Thoracic aorta (tissue), 2 donors: ENCODE results near the gene CFAP251. TPM values are rescaled to one million over a fixed set of nuclear protein-coding genes. Genes with fewer than 3 reads are reported as not detected.

Source experiments
- ATAC-seq: fragments of 150-250 bp; one replicate; pipeline ENCODE4 v1.8.0; 2017; ENCODE audit warnings: low read depth; ENCODE audit not compliant: insufficient number of reproducible peaks, low FRiP score
- DNase-seq: peaks from one replicate; pipeline ENCODE4 v3.0.0-alpha.2; 2020; ENCODE audit warnings: low spot score
- H3K27ac ChIP-seq, 2 donors: fragments of 200-600 bp; sonication (generic); 1 replicate in 1 of 2; 2 replicates in 1 of 2; pipeline ENCODE4 v1.5.1; 2016; ENCODE audit warnings: mild to moderate bottlenecking in 2 of 2, moderate library complexity in 2 of 2
- H3K27me3 ChIP-seq: fragments of 200-600 bp; sonication (generic); replicated peaks from 2 replicates; pipeline ENCODE4 v1.6.0; 2016; ENCODE audit warnings: mild to moderate bottlenecking; ENCODE audit not compliant: insufficient read depth
- H3K36me3 ChIP-seq: fragments of 200-600 bp; sonication (generic); one replicate; pipeline ENCODE4 v1.5.1; 2016
- H3K4me1 ChIP-seq, 2 donors: fragments of 200-600 bp; sonication (generic); 1 replicate in 1 of 2; 2 replicates in 1 of 2; pipeline versions ENCODE4 v1.5.1 to v1.6.0; 2016; ENCODE audit warnings: low read depth in 2 of 2, mild to moderate bottlenecking in 1 of 2; ENCODE audit not compliant: control insufficient read depth in 1 of 2
- H3K4me3 ChIP-seq: fragments of 200-600 bp; sonication (generic); 2 replicates; pipeline ENCODE4 v1.5.1; 2016; ENCODE audit warnings: mild to moderate bottlenecking
- H3K9me3 ChIP-seq: fragments of 200-600 bp; sonication (generic); 2 replicates; pipeline ENCODE4 v1.5.1; 2016
- total RNA-seq, 2 donors: library from RNA; depleted of rRNA; stranded (reverse); fragments of >200 nt; gene quantifications; one replicate each; pipeline versions ENCODE4 v1.1.0 to v1.2.3, GENCODE V29; 2016
- TF ChIP-seq, protein P1 (sequence below): fragments of 200-600 bp; sonication (generic); IDR thresholded peaks from one replicate; pipeline ENCODE4 v1.5.1; 2019; ENCODE audit warnings: antibody characterized with exemption

The CFAP251 gene
- total RNA-seq, 2 donors from 2014 or later: 3.4 to 6.9 TPM

DNA sequence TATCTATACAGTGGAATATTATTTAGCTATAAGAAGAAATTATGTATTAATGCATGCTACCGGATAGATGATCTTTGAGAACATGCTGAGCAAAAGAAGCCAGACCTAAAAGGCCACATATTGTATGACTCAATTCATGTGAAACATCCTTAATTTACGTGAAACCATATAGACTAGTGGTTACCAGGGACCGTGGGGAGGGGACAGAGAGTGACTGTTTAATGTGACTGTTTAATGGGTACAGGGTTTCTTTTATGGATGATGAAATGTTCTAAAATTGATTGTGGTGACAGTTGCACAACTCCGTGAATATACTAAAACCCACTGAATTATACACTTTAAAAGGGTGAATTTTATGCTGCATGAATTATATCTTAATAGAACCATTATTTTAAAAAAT lies 94.7 kb downstream of the CFAP251 start:
- Histone ChIP-seq H3K27me3 (no peaks in the 10 kb centered on the region), H3K4me1 (no peaks in the 10 kb centered on the region), H3K9me3 (no peaks in the 10 kb centered on the region), H3K4me3 (no peak overlapping the region), H3K27ac (no peak overlapping the region), H3K36me3 (no peaks in the 10 kb centered on the region)
- ATAC-seq (no peak), DNase-seq (no peak)
- TF ChIP-seq, protein P1, sequence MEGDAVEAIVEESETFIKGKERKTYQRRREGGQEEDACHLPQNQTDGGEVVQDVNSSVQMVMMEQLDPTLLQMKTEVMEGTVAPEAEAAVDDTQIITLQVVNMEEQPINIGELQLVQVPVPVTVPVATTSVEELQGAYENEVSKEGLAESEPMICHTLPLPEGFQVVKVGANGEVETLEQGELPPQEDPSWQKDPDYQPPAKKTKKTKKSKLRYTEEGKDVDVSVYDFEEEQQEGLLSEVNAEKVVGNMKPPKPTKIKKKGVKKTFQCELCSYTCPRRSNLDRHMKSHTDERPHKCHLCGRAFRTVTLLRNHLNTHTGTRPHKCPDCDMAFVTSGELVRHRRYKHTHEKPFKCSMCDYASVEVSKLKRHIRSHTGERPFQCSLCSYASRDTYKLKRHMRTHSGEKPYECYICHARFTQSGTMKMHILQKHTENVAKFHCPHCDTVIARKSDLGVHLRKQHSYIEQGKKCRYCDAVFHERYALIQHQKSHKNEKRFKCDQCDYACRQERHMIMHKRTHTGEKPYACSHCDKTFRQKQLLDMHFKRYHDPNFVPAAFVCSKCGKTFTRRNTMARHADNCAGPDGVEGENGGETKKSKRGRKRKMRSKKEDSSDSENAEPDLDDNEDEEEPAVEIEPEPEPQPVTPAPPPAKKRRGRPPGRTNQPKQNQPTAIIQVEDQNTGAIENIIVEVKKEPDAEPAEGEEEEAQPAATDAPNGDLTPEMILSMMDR: no peak

DNA sequence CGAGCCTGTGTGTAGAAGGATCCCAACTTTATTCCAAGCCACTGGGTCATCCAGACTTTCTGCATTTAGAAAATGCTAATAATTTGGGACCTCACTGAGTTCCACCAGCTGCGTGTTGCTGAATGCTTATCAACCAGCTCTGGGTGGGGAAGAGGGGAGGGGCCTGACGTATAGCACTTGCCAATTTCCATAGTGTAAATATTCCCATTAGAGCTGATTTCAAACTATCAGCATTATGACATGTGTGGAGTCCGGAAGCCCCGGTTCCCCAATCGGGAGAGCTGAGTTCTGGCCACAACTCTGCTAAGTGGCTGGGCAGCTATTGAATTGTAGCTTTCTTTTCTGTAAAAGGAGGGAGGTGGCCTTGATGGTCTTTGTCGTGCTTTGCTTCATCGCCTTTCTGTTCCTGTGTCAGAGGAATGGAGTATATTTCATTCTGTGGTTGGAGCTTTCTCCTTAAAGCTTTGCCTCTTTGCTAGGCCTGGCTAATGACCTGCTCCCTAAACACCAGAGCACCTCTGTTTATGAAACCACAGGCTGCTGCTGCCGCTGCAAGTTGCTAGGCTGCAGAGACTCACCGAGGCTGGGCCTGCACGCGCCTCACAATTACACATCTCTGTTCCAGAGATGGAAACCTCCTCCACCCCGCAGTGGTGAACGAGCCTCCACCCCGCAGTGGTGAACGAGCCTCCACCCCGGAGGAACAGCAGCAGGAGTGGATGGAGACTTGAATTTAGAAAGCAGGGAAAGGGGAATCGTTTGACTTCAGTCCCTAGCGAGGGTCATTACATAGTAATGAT lies 95.6 kb downstream of the CFAP251 start:
- TF ChIP-seq, protein P1: no peak
- no peak overlapping the region for H3K4me3 ChIP-seq
- no peaks in the 10 kb centered on the region for H3K36me3 ChIP-seq
- H3K4me1 ChIP-seq: no peaks in the 10 kb centered on the region
- no peaks in the 10 kb centered on the region for H3K27me3 ChIP-seq
- H3K9me3 ChIP-seq: peaks cover 5% of the 10 kb centered on the region
- no peak for DNase-seq
- no peak overlapping the region for H3K27ac ChIP-seq
- no peak for ATAC-seq

DNA sequence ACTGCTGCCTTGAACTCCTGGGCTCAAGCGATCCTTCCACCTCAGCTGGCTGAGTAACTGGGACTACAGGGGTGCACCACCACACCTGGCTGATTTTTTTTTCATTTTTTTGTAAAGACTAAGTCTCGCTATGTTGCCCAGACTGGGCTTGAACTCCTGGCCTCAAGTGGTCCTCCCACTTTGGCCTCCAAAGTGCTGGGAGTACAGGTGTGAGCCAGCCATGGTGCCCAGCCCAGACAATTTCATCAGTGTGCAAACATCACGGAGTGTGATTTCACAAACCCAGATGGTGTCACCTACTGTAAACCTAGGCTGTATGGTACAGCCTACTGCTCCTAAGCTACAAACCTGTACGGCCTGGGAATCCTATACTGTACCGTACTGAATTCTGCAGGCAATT lies 96.4 kb downstream of the CFAP251 start:
- Histone ChIP-seq H3K9me3 (peaks cover 5% of the 10 kb centered on the region), H3K27me3 (no peaks in the 10 kb centered on the region), H3K36me3 (no peaks in the 10 kb centered on the region), H3K4me1 (no peaks in the 10 kb centered on the region), H3K4me3 (no peak overlapping the region), H3K27ac (no peak overlapping the region)
- DNase-seq (no peak), ATAC-seq (no peak)
- TF ChIP-seq, protein P1: no peak

DNA sequence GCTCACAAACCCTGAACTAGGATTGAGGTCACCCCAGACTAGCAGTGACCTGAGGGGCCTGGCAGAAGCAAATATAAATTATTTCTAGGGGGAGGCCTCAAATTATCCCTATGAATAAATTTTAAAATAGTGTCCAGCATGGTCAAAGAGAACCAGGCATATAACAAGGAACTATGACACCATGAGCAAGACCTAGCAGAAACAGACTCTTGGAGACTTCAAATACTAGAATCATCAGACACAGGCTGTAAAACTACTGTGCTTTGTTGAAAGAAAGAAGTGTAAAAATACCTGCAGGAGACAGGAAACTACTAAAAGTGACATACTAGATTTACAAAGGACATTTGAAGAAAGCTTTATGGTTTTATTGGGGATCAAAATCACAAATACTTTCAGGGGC lies 100.1 kb downstream of the CFAP251 start:
- DNase-seq (no peak), ATAC-seq (no peak)
- TF ChIP-seq, protein P1: no peak
- Histone ChIP-seq H3K27ac (no peak overlapping the region), H3K27me3 (no peaks in the 10 kb centered on the region), H3K4me3 (no peak overlapping the region), H3K4me1 (peaks cover 6 to 8% of the 10 kb centered on the region in 2 donors), H3K36me3 (no peaks in the 10 kb centered on the region), H3K9me3 (peaks cover 5% of the 10 kb centered on the region)

DNA sequence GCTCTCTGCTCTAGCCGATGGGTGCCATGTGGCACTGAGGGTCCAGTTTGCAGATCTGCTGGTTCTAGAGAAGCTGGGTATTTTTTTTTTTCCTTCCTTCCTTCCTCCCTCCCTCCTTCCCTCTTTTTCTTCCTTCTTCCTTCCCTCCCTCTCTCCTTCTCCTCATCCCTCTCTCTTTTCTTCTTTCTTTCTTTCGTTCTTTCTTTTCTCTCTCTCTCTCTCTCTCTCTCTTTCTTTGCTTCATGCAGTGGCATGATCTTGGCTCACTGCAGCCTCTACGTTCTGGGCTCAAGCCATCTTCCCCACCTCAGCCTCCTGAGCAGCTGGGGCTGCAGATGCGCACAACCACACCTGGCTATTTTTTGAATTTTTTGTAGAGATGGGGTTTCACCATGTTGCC lies 100.5 kb downstream of the CFAP251 start:
- Histone ChIP-seq H3K27me3 (no peaks in the 10 kb centered on the region), H3K4me3 (no peak overlapping the region), H3K9me3 (peaks cover 5% of the 10 kb centered on the region), H3K4me1 (peaks cover 8 to 13% of the 10 kb centered on the region in 2 donors), H3K27ac (no peak overlapping the region), H3K36me3 (no peaks in the 10 kb centered on the region)
- TF ChIP-seq, protein P1: no peak
- ATAC-seq (no peak), DNase-seq (no peak)
